DMS79 (cell line): ENCODE data around the gene PPM1E.
"Not testable (repeated sequence)": the region's sequence is repeated elsewhere in the genome, so short reads cannot be mapped to it uniquely, and the experiment has no call there.

ENCODE experiments used
- DNase-seq: peaks from one replicate; lab custom pipeline; 2025; lab: John Stamatoyannopoulos, UW

The PPM1E gene

GRCh38 chr17:58755577-58756245 lies at the start of gene PPM1E:
Gene PPM1E (plus strand): TSS chr17:58755854.
- peak; percentile 77 for DNase-seq

GRCh38 chr17:58706351-58707140 lies 49.1 kb upstream of the PPM1E start:
- DNase-seq = no peak

GRCh38 chr17:58710948-58711552 lies 44.6 kb upstream of the PPM1E start:
- DNase-seq = no peak

GRCh38 chr17:58722274-58722673 lies 33.4 kb upstream of the PPM1E start:
- DNase-seq = no peak

GRCh38 chr17:58722696-58723095 lies 33.0 kb upstream of the PPM1E start:
- no peak for DNase-seq

GRCh38 chr17:58728798-58729197 lies 26.9 kb upstream of the PPM1E start:
- no peak for DNase-seq

GRCh38 chr17:58730937-58731336 lies 24.7 kb upstream of the PPM1E start:
- no peak for DNase-seq

GRCh38 chr17:58734040-58734439 lies 21.6 kb upstream of the PPM1E start:
- no peak for DNase-seq

GRCh38 chr17:58734811-58735210 lies 20.8 kb upstream of the PPM1E start:
- DNase-seq = no peak

- no peak for DNase-seq
These were observed 14.5 kb upstream of the PPM1E start for GRCh38 chr17:58741121-58741625.

- no peak for DNase-seq
These were observed 8.0 kb upstream of the PPM1E start for GRCh38 chr17:58747674-58748073.

- DNase-seq = not testable (repeated sequence)
These were observed 6.0 kb upstream of the PPM1E start for GRCh38 chr17:58749627-58750026.

- no peak for DNase-seq
These were observed 2.6 kb upstream of the PPM1E start for GRCh38 chr17:58753026-58753425.

- DNase-seq = no peak
These were observed 431 bp upstream of the PPM1E start for GRCh38 chr17:58755269-58755576.

GRCh38 chr17:58756246-58757161 lies 850 bp downstream of the PPM1E start:
- DNase-seq = peak; percentile 9

- DNase-seq = no peak
These were observed 1.5 kb downstream of the PPM1E start for GRCh38 chr17:58757162-58757613.

- no peak for DNase-seq
These were observed 3.2 kb downstream of the PPM1E start for GRCh38 chr17:58758890-58759289.

GRCh38 chr17:58759522-58759921 lies 3.9 kb downstream of the PPM1E start:
- no peak for DNase-seq

GRCh38 chr17:58760248-58760647 lies 4.6 kb downstream of the PPM1E start:
- DNase-seq = no peak

GRCh38 chr17:58763263-58763662 lies 7.6 kb downstream of the PPM1E start:
- DNase-seq = peak; percentile 12

- DNase-seq = peak; percentile 84
These were observed 8.7 kb downstream of the PPM1E start for GRCh38 chr17:58764373-58764772.

GRCh38 chr17:58778482-58778881 lies 22.8 kb downstream of the PPM1E start:
- DNase-seq = not testable (repeated sequence)
